ENCODE results near the gene NUAK1. TPM values are rescaled to one million over a fixed set of nuclear protein-coding genes. Genes with fewer than 3 reads are reported as not detected.

Gene NUAK1
- polyA plus RNA-seq, 1 donor from 2014 or later = 8.3 TPM

DNA sequence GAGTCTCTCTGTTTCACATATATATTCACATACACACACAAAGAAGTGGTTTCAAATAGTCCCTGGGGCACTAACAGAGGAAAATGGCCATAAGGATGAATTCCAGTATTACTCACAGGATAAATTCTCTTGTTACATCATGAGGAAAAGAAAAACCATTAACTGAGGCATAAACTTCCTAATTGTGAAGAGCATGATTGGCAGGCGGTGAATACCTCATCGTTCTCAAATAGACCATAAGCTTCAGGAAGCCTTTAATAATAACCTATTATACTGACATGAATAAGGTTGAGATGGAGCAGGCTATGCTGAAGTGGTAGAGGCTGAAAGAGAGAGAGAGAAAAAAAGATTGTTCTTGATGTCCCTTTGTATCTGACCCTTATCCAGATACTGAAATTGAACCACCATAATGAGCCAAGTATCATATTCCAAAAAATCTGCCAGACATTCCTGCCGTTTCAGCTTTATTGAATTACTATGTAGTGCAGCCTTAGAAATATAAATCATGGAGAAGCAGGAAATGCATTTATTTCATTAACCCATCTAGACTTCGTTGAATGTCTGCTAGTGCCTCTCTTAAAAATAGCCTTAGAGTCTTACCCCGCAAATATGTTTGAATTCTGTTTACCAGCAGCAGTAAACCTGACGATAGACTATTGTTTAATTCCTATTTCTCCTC, 86.8 kb downstream of the NUAK1 start:
- H4K20me1 ChIP-seq (ENCODE audit: insufficient read depth) = no peaks in the 10 kb centered on the region
- H3K9ac ChIP-seq (ENCODE audit: low read length) = no peak overlapping the region
- H3K9me3 ChIP-seq (ENCODE audit: low read length) = no peaks in the 10 kb centered on the region
- H3K4me3 ChIP-seq (ENCODE audit: low read length) = no peak overlapping the region
- H3K36me3 ChIP-seq (ENCODE audit: insufficient read depth, low read length) = no peaks in the 10 kb centered on the region
- no peaks in the 10 kb centered on the region for H3F3A ChIP-seq (ENCODE audit: insufficient read depth, low read length, poor library complexity, severe bottlenecking)
- H3K27ac ChIP-seq (ENCODE audit: low read length) = no peak overlapping the region
- no peaks in the 10 kb centered on the region for H3K9me2 ChIP-seq (ENCODE audit: insufficient read depth, low read length)
- no peaks in the 10 kb centered on the region for H3K27me3 ChIP-seq (ENCODE audit: insufficient read depth, low read depth, low read length)
- no peak for TF ChIP-seq EZH2 (IDR thresholded peaks at IDR 0.05; ENCODE audit: borderline replicate concordance, insufficient read depth, low read length, poor library complexity, severe bottlenecking)
- TF ChIP-seq POLR2AphosphoS5 (IDR thresholded peaks at IDR 0.05) = no peak
- TF ChIP-seq MXI1 (conservative IDR thresholded peaks at IDR 0.05; ENCODE audit: poor library complexity, severe bottlenecking) = no peak
- TF ChIP-seq, protein P1, sequence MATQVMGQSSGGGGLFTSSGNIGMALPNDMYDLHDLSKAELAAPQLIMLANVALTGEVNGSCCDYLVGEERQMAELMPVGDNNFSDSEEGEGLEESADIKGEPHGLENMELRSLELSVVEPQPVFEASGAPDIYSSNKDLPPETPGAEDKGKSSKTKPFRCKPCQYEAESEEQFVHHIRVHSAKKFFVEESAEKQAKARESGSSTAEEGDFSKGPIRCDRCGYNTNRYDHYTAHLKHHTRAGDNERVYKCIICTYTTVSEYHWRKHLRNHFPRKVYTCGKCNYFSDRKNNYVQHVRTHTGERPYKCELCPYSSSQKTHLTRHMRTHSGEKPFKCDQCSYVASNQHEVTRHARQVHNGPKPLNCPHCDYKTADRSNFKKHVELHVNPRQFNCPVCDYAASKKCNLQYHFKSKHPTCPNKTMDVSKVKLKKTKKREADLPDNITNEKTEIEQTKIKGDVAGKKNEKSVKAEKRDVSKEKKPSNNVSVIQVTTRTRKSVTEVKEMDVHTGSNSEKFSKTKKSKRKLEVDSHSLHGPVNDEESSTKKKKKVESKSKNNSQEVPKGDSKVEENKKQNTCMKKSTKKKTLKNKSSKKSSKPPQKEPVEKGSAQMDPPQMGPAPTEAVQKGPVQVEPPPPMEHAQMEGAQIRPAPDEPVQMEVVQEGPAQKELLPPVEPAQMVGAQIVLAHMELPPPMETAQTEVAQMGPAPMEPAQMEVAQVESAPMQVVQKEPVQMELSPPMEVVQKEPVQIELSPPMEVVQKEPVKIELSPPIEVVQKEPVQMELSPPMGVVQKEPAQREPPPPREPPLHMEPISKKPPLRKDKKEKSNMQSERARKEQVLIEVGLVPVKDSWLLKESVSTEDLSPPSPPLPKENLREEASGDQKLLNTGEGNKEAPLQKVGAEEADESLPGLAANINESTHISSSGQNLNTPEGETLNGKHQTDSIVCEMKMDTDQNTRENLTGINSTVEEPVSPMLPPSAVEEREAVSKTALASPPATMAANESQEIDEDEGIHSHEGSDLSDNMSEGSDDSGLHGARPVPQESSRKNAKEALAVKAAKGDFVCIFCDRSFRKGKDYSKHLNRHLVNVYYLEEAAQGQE (IDR thresholded peaks at IDR 0.05; ENCODE audit: borderline replicate concordance) = no peak
- no peak for TF ChIP-seq EP300 (conservative IDR thresholded peaks at IDR 0.05; ENCODE audit: poor library complexity, severe bottlenecking)
- TF ChIP-seq TAF1 (IDR thresholded peaks at IDR 0.05; ENCODE audit: low read depth) = no peak
- TF ChIP-seq RAD21 (conservative IDR thresholded peaks at IDR 0.05) = no peak
- TF ChIP-seq, protein P2, sequence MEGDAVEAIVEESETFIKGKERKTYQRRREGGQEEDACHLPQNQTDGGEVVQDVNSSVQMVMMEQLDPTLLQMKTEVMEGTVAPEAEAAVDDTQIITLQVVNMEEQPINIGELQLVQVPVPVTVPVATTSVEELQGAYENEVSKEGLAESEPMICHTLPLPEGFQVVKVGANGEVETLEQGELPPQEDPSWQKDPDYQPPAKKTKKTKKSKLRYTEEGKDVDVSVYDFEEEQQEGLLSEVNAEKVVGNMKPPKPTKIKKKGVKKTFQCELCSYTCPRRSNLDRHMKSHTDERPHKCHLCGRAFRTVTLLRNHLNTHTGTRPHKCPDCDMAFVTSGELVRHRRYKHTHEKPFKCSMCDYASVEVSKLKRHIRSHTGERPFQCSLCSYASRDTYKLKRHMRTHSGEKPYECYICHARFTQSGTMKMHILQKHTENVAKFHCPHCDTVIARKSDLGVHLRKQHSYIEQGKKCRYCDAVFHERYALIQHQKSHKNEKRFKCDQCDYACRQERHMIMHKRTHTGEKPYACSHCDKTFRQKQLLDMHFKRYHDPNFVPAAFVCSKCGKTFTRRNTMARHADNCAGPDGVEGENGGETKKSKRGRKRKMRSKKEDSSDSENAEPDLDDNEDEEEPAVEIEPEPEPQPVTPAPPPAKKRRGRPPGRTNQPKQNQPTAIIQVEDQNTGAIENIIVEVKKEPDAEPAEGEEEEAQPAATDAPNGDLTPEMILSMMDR (IDR thresholded peaks at IDR 0.05; ENCODE audit: poor library complexity, severe bottlenecking) = no peak
- TF ChIP-seq SMC3 (conservative IDR thresholded peaks at IDR 0.05; ENCODE audit: poor library complexity) = no peak
- no peak overlapping the region for H2AFZ ChIP-seq (ENCODE audit: low read depth, low read length)
- no peaks in the 10 kb centered on the region for H3K79me2 ChIP-seq (replicated peaks; ENCODE audit: insufficient read depth, low read length)
- no peak overlapping the region for H3K4me2 ChIP-seq (ENCODE audit: low read length)

DNA sequence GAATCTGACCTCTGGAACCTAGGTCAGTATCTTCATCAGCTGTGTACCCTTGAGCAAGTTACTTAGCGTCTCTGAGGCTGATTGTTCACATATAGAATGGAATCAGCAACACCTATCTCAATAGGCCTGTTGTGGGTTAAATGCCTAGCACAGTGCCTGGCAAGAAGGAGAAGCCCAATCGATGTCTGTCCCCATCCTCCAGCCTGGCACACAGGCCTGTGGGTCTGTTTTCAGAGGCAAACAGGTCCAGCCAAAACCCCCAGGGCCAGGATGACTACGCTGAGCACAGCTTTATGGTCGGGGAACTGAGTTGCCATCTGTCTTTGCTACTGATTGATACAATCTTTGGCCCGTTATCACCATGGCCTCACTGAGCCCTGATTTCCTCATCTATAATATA, 89.2 kb downstream of the NUAK1 start:
- H3K4me2 ChIP-seq (ENCODE audit: low read length) = no peak overlapping the region
- no peak for TF ChIP-seq EZH2 (IDR thresholded peaks at IDR 0.05; ENCODE audit: borderline replicate concordance, insufficient read depth, low read length, poor library complexity, severe bottlenecking)
- no peak for TF ChIP-seq MXI1 (conservative IDR thresholded peaks at IDR 0.05; ENCODE audit: poor library complexity, severe bottlenecking)
- TF ChIP-seq, protein P1 (IDR thresholded peaks at IDR 0.05; ENCODE audit: borderline replicate concordance) = no peak
- no peak for TF ChIP-seq SMC3 (conservative IDR thresholded peaks at IDR 0.05; ENCODE audit: poor library complexity)
- no peak for TF ChIP-seq POLR2AphosphoS5 (IDR thresholded peaks at IDR 0.05)
- no peaks in the 10 kb centered on the region for H3K9me2 ChIP-seq (ENCODE audit: insufficient read depth, low read length)
- no peak overlapping the region for H3K27ac ChIP-seq (ENCODE audit: low read length)
- no peak overlapping the region for H3K9ac ChIP-seq (ENCODE audit: low read length)
- H3F3A ChIP-seq (ENCODE audit: insufficient read depth, low read length, poor library complexity, severe bottlenecking) = no peaks in the 10 kb centered on the region
- H3K4me3 ChIP-seq (ENCODE audit: low read length) = no peak overlapping the region
- H2AFZ ChIP-seq (ENCODE audit: low read depth, low read length) = no peak overlapping the region
- no peaks in the 10 kb centered on the region for H3K36me3 ChIP-seq (ENCODE audit: insufficient read depth, low read length)
- H3K9me3 ChIP-seq (ENCODE audit: low read length) = no peaks in the 10 kb centered on the region
- H3K27me3 ChIP-seq (ENCODE audit: insufficient read depth, low read depth, low read length) = no peaks in the 10 kb centered on the region
- no peaks in the 10 kb centered on the region for H3K79me2 ChIP-seq (replicated peaks; ENCODE audit: insufficient read depth, low read length)
- H4K20me1 ChIP-seq (ENCODE audit: insufficient read depth) = no peaks in the 10 kb centered on the region
